ENCODE results near the gene NID2.
A peak's percentile ranks its signal among the peaks of the same experiment; 100 is the strongest.

Gene NID2

DNA sequence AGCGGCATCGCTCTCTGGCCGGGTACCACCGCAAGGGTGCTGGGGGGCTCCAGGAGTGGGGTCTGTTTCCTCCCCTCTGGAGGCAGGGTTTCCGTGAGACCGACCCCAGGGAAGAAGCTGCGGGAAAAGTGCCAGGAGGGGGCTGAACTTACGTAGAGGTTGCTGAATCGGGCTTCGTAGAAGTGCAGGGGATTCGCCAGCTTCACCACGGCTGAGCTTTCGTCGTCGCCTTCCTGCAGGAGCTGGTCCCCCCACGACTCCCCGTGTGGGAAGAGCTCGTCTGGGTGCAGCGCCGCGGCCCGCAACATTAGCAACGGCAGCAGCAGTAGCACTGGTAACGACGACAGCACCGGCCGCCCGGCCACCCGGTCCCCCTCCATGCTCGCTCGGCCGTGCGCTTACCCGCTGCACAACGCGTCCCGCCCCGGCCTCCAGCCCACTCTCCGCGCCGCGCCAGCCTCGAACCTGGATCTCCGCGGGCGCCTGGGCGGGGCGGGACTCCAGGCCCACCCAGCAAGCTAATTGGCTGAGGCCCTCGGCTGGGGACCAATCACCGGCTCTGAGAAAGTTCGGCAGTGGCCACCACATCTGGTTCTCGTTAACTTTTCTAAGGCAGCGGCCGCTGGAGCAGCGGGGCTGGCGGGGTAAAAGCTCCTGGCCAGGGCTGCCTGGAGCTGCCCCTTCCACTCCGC, at the start of gene NID2:
Gene NID2 (minus strand): TSS at position 445 of the 692 bp plus-strand sequence. CDS start 65 bp downstream, at position 380.
- DNase-seq, result peak; percentile 51

- DNase-seq, result no peak
Observed at GRCh38 chr14:52117111-52117832, 48.4 kb upstream of the NID2 start.

DNA sequence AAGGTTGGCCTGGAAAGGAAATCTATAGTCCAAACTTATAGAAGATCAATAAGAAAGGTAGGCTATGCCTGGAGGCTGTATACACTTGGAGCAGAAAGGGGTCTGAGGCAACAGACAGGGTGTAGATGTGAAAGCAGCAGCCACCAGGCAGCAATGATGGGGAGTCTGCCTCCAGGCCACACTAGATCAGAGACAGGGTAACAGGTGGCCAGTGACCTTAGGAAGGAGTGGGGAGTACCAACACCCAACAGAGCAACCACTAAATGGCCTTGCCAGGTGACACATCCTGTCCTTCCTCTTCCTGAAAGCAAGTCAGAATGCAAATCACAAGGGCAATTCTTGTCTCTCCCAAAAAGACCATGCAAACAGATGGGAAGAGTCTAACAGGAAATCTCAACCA, 46.4 kb upstream of the NID2 start:
- DNase-seq, result no peak

- no peak for DNase-seq
Observed at GRCh38 chr14:52112336-52113018, 43.6 kb upstream of the NID2 start.

- no peak for DNase-seq
Observed at GRCh38 chr14:52111583-52111982, 42.7 kb upstream of the NID2 start.

GRCh38 chr14:52110441-52111086, 41.7 kb upstream of the NID2 start:
- no peak for DNase-seq

DNA sequence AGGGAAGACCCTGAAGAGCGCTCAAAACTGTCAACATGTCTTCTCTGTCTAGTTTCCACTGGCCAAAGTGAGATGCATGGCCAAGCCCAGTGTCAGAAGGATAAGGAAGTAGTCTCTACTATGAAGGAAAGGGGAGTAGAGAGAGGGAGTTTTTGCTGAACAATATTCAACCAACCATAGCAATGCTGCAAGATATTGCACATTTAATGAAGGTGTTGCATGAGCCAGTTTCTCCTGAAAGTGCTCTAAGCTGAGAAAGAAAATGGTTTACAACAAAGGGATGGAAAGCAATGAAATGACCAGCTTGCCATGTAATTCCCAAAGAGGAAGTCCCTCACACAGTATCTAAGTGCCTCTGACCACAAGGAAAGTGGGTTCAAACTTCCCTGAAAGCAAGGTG, 40.0 kb upstream of the NID2 start:
- no peak for DNase-seq

GRCh38 chr14:52106840-52107239, 38.0 kb upstream of the NID2 start:
- DNase-seq, result no peak

DNA sequence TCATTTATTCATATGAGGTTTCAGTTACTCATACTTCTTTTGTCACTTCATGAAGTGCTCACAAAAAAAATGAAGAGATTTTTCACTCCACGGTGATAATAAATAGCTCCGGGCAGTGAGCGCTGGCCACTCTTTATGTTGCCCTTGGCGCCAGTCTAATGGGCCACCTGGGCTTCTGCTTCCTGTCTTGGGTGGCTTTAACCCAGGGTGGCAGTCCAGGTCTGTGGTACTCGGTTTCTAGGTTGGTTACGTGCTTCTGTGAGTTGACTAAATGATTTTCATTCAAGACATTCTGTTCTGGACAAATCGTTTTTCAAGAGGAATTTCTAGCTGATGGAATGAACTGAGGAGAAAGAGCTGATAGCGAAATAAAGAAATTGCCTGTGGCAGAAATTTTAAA, 34.6 kb upstream of the NID2 start:
- no peak for DNase-seq

DNA sequence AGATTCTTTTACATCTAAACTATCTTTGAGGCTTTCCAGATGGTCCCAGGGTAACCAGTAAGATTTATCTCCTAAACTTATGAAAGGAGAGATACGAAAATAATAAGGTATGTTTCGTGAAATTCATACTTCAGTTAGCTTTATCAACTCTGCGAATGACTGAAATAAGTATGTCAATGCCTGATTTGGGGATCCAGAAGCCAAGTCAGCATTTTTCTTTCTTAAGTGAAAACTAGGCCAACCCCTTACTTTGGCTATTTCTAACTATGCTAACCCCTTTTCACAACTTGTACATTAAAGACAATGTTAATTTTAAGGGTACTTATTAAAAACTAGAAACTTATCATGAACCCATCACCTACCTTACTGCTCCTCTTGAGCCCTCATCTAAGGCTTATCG, 26.9 kb upstream of the NID2 start:
- DNase-seq, result no peak

DNA sequence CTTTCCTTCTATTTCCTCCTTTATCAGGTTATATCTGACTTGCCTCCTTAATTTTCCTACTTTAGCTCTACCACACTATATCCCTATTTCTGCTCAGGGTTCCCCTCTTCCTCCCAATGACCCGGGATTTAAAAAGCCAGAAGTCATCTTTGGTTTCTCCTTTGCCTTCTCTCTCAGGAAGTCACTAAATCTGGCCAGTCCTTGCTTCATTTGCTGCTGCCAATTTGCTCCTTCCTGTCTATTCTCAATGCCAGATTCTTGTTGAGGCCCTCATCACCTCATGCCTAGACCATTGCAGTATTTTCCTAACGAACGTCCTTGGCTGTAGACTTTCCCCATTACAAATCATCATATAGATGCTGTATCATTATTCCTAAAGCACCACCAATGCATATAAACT, 26.5 kb upstream of the NID2 start:
- DNase-seq, result no peak

DNA sequence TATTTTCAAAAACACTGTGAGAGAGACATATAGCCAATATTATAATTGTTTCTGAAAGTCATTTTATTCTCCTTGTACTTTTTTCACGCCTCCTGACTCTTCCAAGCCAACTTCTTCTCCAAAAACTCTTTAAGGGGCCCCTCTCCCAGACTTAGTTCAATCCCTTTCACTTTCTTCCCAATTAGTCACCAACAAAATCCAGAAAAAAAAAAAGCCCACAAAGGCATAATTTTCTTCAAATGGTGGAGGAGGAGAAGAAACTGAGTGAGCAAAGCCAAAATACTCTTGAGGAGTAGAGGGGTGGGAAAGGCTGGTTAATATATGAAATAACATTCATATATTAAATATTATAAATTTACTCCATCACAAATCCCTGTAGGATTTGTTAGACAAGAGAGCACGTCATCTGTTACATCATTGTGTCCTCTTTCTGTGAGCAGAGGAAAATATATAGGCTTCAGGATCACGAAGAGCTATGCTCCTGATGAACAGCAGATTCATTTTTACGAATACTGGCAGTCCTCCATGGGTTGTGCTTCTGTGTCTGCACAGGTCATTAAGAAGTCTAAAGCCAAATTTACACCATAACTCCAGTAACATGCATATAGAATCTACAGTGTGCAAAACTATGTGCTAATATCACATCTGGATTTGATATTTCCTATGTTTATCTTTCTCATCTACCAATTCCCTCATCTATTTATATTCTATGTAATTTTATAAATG, 25.9 kb upstream of the NID2 start:
- no peak for DNase-seq

DNA sequence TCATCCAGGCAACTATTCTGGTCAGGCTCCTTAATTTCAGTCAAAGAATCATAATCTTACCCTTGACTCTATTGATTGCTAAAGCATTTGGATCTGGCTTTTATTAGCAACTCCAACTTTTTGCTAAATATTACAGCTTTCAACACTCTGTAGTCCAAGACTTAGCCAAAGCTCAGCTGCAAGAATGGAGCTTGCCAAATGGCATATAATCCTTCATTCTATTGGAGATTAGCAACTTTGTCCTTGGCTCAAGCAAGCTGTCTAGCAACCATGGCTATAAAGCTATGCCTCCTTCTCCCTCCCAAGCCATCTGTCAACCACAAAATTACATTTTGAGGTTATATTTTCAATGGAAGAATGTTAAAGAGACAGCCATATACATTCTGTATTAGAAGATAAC, 23.1 kb upstream of the NID2 start:
- no peak for DNase-seq

- DNase-seq, result no peak
Observed at GRCh38 chr14:52090936-52091335, 22.1 kb upstream of the NID2 start.

DNA sequence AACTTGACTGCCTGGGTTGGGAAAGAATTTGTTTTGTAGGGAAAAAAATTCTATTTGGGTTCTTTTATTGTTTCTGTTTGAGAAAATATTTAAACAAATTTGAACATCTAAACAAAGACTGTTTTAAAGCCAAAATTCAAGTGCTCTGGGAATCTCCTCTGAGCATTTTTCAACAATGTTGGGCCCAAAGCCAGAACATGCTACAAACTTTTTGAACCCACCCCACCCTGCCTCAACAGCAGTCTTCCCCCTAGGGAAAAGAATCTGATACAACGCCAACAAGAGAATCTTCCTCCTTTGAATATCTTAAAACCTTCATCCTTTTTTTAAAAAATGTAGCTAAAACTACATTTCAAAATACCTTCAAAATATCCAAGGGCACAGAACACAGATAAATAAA, 20.4 kb upstream of the NID2 start:
- DNase-seq, result no peak

GRCh38 chr14:52086711-52087110, 17.9 kb upstream of the NID2 start:
- DNase-seq, result no peak

GRCh38 chr14:52082903-52083302, 14.0 kb upstream of the NID2 start:
- no peak for DNase-seq

DNA sequence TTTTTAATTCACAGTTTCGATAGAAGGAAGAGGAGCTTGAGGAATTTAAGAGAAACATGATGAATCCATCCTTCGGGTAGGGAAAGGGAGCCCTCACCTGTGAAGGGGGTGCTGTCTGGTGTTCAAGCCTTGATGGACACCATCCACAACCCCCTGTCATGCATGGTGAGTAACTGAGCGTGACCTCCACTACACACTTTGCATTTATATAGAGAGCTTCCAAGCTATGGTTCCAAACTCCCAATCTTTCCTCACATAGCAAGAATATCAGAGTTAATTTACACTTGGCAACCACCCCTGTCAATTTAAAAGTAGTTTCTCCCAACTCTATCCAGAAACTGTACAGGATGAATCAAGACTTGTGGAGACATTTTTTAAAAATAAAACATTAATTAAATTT, 13.1 kb upstream of the NID2 start:
- no peak for DNase-seq

DNA sequence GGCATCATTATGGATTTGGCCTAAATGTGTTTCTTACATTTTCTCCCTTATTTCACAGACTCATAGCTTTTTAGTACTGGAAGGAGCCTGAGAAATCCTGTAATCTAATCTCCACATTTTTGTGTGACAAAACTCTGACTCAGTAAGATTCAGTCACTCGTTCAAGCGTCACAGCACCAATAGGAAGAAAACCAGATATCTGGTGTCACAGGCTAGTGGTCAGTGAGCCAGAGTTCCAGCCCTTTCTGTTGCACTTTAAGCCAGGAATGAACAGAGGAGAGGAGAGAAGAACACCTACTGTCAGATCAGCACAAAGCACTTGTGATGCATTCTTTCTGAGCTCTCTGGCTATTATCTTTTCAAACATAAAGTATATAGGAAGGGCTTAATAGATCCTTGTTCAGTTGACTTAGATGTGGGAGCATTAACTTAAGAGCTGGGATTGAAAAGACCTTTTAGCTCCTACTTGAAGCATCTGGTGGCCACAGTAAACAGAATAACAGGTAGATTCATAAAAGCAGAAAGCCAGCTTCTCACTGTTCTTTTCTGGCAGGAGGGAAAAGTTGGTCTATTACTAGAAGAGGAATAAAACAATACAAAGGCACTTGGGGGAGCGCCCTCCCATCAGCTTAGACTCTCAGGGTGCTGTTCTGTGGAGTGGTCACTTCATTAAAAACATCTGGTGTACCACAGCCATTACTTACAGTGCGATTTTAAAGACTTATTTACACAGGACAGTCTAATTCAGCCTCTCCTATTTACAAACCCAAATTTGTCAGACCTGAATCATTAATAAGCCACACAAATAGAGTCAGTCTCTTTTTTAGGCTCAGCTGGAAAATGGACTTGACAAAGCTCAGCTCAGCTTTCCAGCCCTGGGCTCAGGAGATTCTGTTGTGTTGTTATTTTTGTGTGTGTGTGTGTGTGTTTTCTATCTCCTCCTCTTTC, 12.2 kb upstream of the NID2 start:
- DNase-seq, result no peak

- no peak for DNase-seq
Observed at GRCh38 chr14:52080158-52080800, 11.4 kb upstream of the NID2 start.
